ENCODE measurements around the gene OR4N2.

GRCh38 chr14:19771895-19772430 is 31.6 kb upstream of the OR4N2 start:
- TF ChIP-seq, protein P1, sequence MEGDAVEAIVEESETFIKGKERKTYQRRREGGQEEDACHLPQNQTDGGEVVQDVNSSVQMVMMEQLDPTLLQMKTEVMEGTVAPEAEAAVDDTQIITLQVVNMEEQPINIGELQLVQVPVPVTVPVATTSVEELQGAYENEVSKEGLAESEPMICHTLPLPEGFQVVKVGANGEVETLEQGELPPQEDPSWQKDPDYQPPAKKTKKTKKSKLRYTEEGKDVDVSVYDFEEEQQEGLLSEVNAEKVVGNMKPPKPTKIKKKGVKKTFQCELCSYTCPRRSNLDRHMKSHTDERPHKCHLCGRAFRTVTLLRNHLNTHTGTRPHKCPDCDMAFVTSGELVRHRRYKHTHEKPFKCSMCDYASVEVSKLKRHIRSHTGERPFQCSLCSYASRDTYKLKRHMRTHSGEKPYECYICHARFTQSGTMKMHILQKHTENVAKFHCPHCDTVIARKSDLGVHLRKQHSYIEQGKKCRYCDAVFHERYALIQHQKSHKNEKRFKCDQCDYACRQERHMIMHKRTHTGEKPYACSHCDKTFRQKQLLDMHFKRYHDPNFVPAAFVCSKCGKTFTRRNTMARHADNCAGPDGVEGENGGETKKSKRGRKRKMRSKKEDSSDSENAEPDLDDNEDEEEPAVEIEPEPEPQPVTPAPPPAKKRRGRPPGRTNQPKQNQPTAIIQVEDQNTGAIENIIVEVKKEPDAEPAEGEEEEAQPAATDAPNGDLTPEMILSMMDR (IDR thresholded peaks at IDR 0.05), result no peak
- no peak for TF ChIP-seq EP300 (IDR thresholded peaks at IDR 0.05)
- no peak for TF ChIP-seq POLR2AphosphoS5 (IDR thresholded peaks at IDR 0.05)

All from upper lobe of left lung (tissue), 4 donors.